ENCODE data around the gene ELMO1.

DNA sequence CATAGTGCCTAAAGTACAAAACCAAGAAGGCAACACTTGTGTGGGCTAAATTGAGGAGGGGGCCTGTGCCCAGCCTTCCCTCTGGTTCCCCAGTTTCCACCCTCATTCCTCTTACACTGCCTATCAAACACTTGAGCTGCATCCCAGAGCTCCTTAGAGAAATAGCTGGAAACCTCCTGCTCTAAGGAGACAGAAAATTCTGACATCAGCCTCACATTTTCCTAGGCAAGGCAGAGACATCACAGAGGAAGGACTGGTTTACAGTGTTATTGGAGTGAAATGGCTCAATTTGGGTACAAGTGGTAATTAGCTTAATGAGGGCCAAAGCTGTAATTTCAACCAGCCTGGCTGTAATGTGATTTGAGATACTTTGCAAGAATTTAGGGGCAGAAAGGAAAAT, 532.0 kb downstream of the ELMO1 start:
- TF ChIP-seq POLR2A (IDR thresholded peaks at IDR 0.05; ENCODE audit: low read length) (no peak), GATA1 (IDR thresholded peaks at IDR 0.05; ENCODE audit: low read depth, low read length) (no peak)
